KMS-11 (cell line): ENCODE measurements around the gene CHAMP1.

ENCODE experiments used
- H2AFZ ChIP-seq: fragments of 200-600 bp; sonication (generic); 2 replicates; pipeline ENCODE4 v1.6.1; 2016; ENCODE audit warnings: antibody characterized with exemption, mixed run types, low read depth
- H3K27ac ChIP-seq: fragments of 200-600 bp; sonication (generic); 2 replicates; pipeline ENCODE4 v1.6.1; 2016; ENCODE audit warnings: mild to moderate bottlenecking, mixed run types
- H3K27me3 ChIP-seq: fragments of 200-600 bp; sonication (generic); 2 replicates; pipeline ENCODE4 v1.6.1; 2017; ENCODE audit warnings: mild to moderate bottlenecking, low read depth, mixed run types, moderate library complexity; ENCODE audit not compliant: insufficient read depth
- H3K36me3 ChIP-seq: fragments of 200-600 bp; sonication (generic); 2 replicates; pipeline ENCODE4 v1.6.1; 2017; ENCODE audit warnings: mild to moderate bottlenecking, mixed run types; ENCODE audit not compliant: insufficient read depth
- H3K4me1 ChIP-seq: fragments of 200-600 bp; sonication (generic); 2 replicates; pipeline ENCODE4 v1.6.1; 2016; ENCODE audit warnings: mild to moderate bottlenecking, low read depth, mixed run types; ENCODE audit not compliant: poor library complexity, severe bottlenecking
- H3K4me2 ChIP-seq: fragments of 200-600 bp; sonication (generic); 2 replicates; pipeline ENCODE4 v1.7.0; 2016; ENCODE audit warnings: mild to moderate bottlenecking, mixed run types
- H3K4me3 ChIP-seq: fragments of 200-600 bp; sonication (generic); IDR thresholded peaks from 2 replicates; pipeline ENCODE4 v1.6.1; 2017; ENCODE audit warnings: low read depth, low read length, mixed read lengths; ENCODE audit not compliant: insufficient read depth
- H3K79me2 ChIP-seq: fragments of 200-600 bp; sonication (generic); 2 replicates; pipeline ENCODE4 v1.6.1; 2016; ENCODE audit warnings: low read depth, mixed run types; ENCODE audit not compliant: insufficient read depth
- H3K9ac ChIP-seq: fragments of 200-600 bp; sonication (generic); 2 replicates; pipeline ENCODE4 v1.6.1; 2016; ENCODE audit warnings: mild to moderate bottlenecking, mixed run types
- H4K20me1 ChIP-seq: fragments of 200-600 bp; sonication (generic); 2 replicates; pipeline ENCODE4 v1.6.1; 2016; ENCODE audit warnings: mild to moderate bottlenecking, mixed run types; ENCODE audit not compliant: insufficient read depth
- TF ChIP-seq, protein P1 (sequence below): fragments of 200-600 bp; sonication (generic); conservative IDR thresholded peaks from 2 replicates; pipeline ENCODE4 v1.6.1; 2017; ENCODE audit warnings: low read depth, mild to moderate bottlenecking, antibody characterized with exemption, low read length, moderate library complexity, mixed read lengths

CHAMP1 gene

DNA sequence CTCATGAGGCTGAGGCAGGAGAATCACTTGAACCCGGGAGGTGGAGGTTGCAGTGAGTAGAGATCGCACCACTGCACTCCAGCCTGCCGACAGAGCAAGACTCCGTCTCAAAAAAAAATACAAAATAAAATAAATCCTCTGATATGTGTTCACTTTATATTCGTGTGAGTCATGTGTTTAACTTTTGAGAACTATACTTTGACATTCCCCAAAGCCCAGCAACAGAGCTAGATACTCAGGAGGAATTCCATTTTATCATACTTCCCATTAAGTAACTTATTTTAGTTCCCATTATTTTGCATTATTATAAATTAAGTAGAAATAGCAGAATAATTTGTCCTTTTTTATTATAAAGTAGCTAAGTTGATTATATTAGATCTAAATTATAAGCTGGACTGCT is 3.3 kb upstream of the CHAMP1 start:
- Histone ChIP-seq H3K9ac (no peak overlapping the region), H3K79me2 (peaks cover 20% of the 10 kb centered on the region), H3K27ac (no peak overlapping the region), H3K4me2 (no peak overlapping the region), H2AFZ (no peak overlapping the region), H3K27me3 (no peaks in the 10 kb centered on the region), H3K36me3 (no peaks in the 10 kb centered on the region), H3K4me3 (no peak overlapping the region), H4K20me1 (no peaks in the 10 kb centered on the region), H3K4me1 (peaks cover 62% of the 10 kb centered on the region)
- TF ChIP-seq, protein P1, sequence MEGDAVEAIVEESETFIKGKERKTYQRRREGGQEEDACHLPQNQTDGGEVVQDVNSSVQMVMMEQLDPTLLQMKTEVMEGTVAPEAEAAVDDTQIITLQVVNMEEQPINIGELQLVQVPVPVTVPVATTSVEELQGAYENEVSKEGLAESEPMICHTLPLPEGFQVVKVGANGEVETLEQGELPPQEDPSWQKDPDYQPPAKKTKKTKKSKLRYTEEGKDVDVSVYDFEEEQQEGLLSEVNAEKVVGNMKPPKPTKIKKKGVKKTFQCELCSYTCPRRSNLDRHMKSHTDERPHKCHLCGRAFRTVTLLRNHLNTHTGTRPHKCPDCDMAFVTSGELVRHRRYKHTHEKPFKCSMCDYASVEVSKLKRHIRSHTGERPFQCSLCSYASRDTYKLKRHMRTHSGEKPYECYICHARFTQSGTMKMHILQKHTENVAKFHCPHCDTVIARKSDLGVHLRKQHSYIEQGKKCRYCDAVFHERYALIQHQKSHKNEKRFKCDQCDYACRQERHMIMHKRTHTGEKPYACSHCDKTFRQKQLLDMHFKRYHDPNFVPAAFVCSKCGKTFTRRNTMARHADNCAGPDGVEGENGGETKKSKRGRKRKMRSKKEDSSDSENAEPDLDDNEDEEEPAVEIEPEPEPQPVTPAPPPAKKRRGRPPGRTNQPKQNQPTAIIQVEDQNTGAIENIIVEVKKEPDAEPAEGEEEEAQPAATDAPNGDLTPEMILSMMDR: no peak

DNA sequence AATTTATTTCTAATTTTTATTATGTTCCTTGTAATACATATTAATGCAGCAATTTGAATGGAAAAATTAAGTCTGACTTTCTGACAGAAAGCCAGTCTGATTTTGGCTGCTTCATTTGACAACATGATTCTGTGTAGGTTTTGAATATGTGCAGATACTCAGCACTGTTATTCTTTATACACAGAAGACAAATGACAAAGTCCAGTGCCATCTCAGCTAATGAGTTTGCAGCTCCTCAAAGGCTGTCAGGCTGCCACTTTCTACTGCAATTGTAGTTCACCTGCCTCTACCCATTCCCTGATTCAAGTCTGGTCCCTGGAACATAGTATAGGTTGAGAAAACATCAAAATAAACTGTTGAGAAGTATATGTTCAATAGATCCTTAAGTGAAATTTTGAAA is 2.9 kb upstream of the CHAMP1 start:
- Histone ChIP-seq H3K4me1 (peaks cover 66% of the 10 kb centered on the region), H3K9ac (no peak overlapping the region), H3K79me2 (peaks cover 25% of the 10 kb centered on the region), H3K4me3 (no peak overlapping the region), H3K4me2 (no peak overlapping the region), H3K27ac (no peak overlapping the region), H4K20me1 (no peaks in the 10 kb centered on the region), H3K27me3 (no peaks in the 10 kb centered on the region), H3K36me3 (no peaks in the 10 kb centered on the region), H2AFZ (no peak overlapping the region)
- TF ChIP-seq, protein P1: no peak

DNA sequence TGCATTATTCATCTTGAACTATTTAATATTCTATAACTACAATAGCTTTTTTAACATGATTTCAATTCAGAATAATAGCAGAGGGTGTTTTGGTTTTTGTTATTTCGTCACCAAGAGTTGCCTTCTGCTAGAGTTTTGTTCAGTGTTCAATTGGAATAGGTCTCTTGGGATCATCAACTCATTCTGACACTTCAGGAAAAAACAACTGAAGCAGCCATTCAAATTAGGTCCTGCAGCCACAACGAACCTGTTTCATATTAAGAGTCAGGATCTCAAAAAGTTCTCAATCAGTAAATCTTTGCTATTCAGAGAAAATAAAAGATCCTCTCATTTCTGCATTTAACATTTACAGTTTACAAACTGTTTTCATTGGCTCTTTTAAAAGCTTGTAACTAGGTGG is 2.4 kb upstream of the CHAMP1 start:
- H3K4me1 ChIP-seq: peaks cover 67% of the 10 kb centered on the region
- H3K27me3 ChIP-seq: no peaks in the 10 kb centered on the region
- TF ChIP-seq, protein P1: no peak
- no peak overlapping the region for H3K27ac ChIP-seq
- H3K36me3 ChIP-seq: no peaks in the 10 kb centered on the region
- no peak overlapping the region for H3K4me3 ChIP-seq
- H3K9ac ChIP-seq: no peak overlapping the region
- no peak overlapping the region for H3K4me2 ChIP-seq
- H3K79me2 ChIP-seq: peaks cover 30% of the 10 kb centered on the region
- no peaks in the 10 kb centered on the region for H4K20me1 ChIP-seq
- no peak overlapping the region for H2AFZ ChIP-seq

DNA sequence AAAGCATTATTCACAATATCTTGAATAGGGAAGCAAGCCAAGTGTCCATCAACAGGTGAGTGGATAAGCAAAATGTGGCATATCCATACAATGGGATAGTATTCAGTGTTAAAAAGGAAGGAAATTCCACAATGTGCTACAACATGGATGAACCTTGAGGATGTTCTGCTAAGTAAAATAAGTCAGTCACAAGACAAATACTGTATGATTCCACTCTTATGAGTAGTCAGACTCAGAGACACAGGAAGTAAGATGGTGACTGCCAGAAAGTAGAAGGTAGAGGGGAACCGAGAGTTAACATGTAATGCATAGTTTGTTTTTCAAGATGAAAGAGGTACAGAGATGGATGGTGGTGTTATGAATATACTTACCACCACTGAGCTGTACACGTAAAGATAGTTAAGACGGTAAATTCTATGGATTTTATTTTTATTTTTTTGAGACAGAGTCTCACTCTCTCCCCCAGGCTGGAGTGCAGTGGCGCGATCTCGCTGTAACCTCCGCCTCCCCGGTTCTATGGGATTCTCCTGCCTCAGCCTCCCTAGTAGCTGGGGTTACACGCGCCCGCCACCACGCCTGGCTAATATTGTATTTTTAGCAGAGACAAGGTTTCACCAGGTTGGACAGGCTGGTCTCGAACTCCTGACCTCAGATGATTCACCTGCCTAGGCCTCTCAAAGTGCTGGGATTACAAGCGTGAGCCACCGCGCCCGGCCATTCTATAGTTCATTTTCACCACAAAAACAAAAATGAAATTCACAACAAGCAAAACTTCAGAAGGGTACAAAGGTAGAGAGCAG is 1.0 kb upstream of the CHAMP1 start:
- peak overlapping the region; percentile 84 for H2AFZ ChIP-seq
- H3K4me3 ChIP-seq: no peak overlapping the region
- peaks cover 43% of the 10 kb centered on the region for H3K79me2 ChIP-seq
- peak overlapping the region; percentile 75 for H3K9ac ChIP-seq
- H4K20me1 ChIP-seq: no peaks in the 10 kb centered on the region
- TF ChIP-seq, protein P1: no peak
- H3K4me2 ChIP-seq: peak overlapping the region; percentile 80
- no peaks in the 10 kb centered on the region for H3K36me3 ChIP-seq
- H3K27ac ChIP-seq: peak overlapping the region; percentile 78
- peaks cover 67% of the 10 kb centered on the region for H3K4me1 ChIP-seq
- H3K27me3 ChIP-seq: no peaks in the 10 kb centered on the region
